Fibroblast of lung (primary cell): ENCODE data around the gene SCML2. TPM values are rescaled to one million over a fixed set of nuclear protein-coding genes. Genes with fewer than 3 reads are reported as not detected.
"Not testable (repeated sequence)": the region's sequence is repeated elsewhere in the genome, so short reads cannot be mapped to it uniquely, and the experiment has no call there.

Source experiments
- DNase-seq, 2 donors: peaks; one replicate each; pipeline versions ENCODE4 v3.0.0 to v3.0.0-alpha.2; 2010; ENCODE audit warnings: low read depth in 2 of 2
- H2AFZ ChIP-seq: 2 replicates; pipeline ENCODE4 v1.5.1; 2012; ENCODE audit warnings: low read length, control low read depth, inconsistent platforms
- H3K27ac ChIP-seq: 2 replicates; pipeline ENCODE4 v1.5.1; 2011; ENCODE audit warnings: low read length, control low read depth; ENCODE audit not compliant: insufficient read depth
- H3K27me3 ChIP-seq: 2 replicates; pipeline ENCODE4 v1.5.1; 2011; ENCODE audit warnings: mild to moderate bottlenecking, low read length; ENCODE audit not compliant: control insufficient read depth, insufficient read depth
- H3K36me3 ChIP-seq: 2 replicates; pipeline ENCODE4 v1.5.1; 2011; ENCODE audit warnings: low read length; ENCODE audit not compliant: control insufficient read depth, insufficient read depth
- H3K4me1 ChIP-seq: 2 replicates; pipeline ENCODE4 v1.5.1; 2011; ENCODE audit warnings: low read length; ENCODE audit not compliant: control insufficient read depth, insufficient read depth; ENCODE audit errors: extremely low read depth
- H3K4me2 ChIP-seq: 2 replicates; pipeline ENCODE4 v1.5.1; 2011; ENCODE audit warnings: low read length, control low read depth; ENCODE audit not compliant: insufficient read depth; ENCODE audit errors: extremely low read depth
- H3K4me3 ChIP-seq, 4 experiments: fragments of 200-600 bp in 1 of 4; sonication (generic) in 1 of 4; replicated peaks in 1 of 4; 2 replicates each; pipeline ENCODE4 v1.5.1; 2011 to 2016; ENCODE audit warnings: low read length in 4 of 4, low read depth in 3 of 4, mild to moderate bottlenecking in 3 of 4, control low read depth in 2 of 4, inconsistent platforms in 1 of 4, mixed read lengths in 1 of 4; ENCODE audit not compliant: insufficient read depth in 1 of 4; ENCODE audit errors: control extremely low read depth in 1 of 4
- H3K79me2 ChIP-seq: 2 replicates; pipeline ENCODE4 v1.5.1; 2012; ENCODE audit warnings: mild to moderate bottlenecking, low read length, inconsistent platforms; ENCODE audit not compliant: control insufficient read depth, insufficient read depth
- H3K9ac ChIP-seq: 2 replicates; pipeline ENCODE4 v1.5.1; 2011; ENCODE audit warnings: mild to moderate bottlenecking, low read length, control low read depth; ENCODE audit not compliant: insufficient read depth
- H3K9me3 ChIP-seq: 2 replicates; pipeline ENCODE4 v1.5.1; 2012; ENCODE audit warnings: low read depth, low read length; ENCODE audit not compliant: control insufficient read depth, insufficient read depth
- H4K20me1 ChIP-seq: 2 replicates; pipeline ENCODE4 v1.5.1; 2011; ENCODE audit warnings: low read length; ENCODE audit not compliant: control insufficient read depth, insufficient read depth; ENCODE audit errors: extremely low read depth
- EZH2 ChIP-seq: IDR thresholded peaks from 2 replicates; pipeline ENCODE4 v1.5.1; 2012; ENCODE audit warnings: low read length, control low read depth, mild to moderate bottlenecking; ENCODE audit errors: missing control alignments
- polyA plus RNA-seq, 2 donors: library from polyadenylated mRNA; depleted of rRNA in 1 of 2; stranded (reverse) in 1 of 2; unstranded in 1 of 2; fragments of >200 nt; gene quantifications; 2 replicates each; pipeline ENCODE4 v1.2.1, GENCODE V29; 2011 to 2012; ENCODE audit warnings: missing spikeins in 1 of 2
- total RNA-seq: library from RNA; depleted of rRNA; stranded (reverse); fragments of >200 nt; gene quantifications from 2 replicates; pipeline ENCODE4 v1.2.1, GENCODE V29; 2014
- TF ChIP-seq, protein P1 (sequence below), 2 donors: IDR thresholded peaks in 1 of 2; conservative IDR thresholded peaks in 1 of 2; 1 replicate in 1 of 2; 2 replicates in 1 of 2; pipeline ENCODE4 v1.5.1; 2011 to 2012; ENCODE audit warnings: low read length in 2 of 2, control low read depth in 1 of 2, inconsistent platforms in 1 of 2, low read depth in 1 of 2, mild to moderate bottlenecking in 1 of 2

SCML2 gene
- total and polyA plus RNA-seq, 2 donors (not counting 1 experiment from before 2014, with no cell fraction given) = 1.7 to 1.8 TPM

- DNase-seq = peak; percentile 46 to 71
- Histone ChIP-seq H2AFZ (no peak overlapping the region), H4K20me1 (no peaks in the 10 kb centered on the region)
These were observed 36.6 kb upstream of the SCML2 start for GRCh38 chrX:18390941-18391538.

GRCh38 chrX:18389966-18390365, 35.5 kb upstream of the SCML2 start:
- no peak for TF ChIP-seq EZH2
- TF ChIP-seq, protein P1, sequence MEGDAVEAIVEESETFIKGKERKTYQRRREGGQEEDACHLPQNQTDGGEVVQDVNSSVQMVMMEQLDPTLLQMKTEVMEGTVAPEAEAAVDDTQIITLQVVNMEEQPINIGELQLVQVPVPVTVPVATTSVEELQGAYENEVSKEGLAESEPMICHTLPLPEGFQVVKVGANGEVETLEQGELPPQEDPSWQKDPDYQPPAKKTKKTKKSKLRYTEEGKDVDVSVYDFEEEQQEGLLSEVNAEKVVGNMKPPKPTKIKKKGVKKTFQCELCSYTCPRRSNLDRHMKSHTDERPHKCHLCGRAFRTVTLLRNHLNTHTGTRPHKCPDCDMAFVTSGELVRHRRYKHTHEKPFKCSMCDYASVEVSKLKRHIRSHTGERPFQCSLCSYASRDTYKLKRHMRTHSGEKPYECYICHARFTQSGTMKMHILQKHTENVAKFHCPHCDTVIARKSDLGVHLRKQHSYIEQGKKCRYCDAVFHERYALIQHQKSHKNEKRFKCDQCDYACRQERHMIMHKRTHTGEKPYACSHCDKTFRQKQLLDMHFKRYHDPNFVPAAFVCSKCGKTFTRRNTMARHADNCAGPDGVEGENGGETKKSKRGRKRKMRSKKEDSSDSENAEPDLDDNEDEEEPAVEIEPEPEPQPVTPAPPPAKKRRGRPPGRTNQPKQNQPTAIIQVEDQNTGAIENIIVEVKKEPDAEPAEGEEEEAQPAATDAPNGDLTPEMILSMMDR (conservative IDR thresholded peaks at IDR 0.05 in 1 of 2, IDR thresholded peaks at IDR 0.05 in 1 of 2; ENCODE audit: low read depth in 1 of 2, low read length in 2 of 2) = no peak
- no peak overlapping the region for H3K4me3 ChIP-seq

More at GRCh38 chrX:18390941-18391538, 36.6 kb upstream of the SCML2 start:
- H3K9ac ChIP-seq = no peak overlapping the region
- H3K36me3 ChIP-seq = no peaks in the 10 kb centered on the region
- no peaks in the 10 kb centered on the region for H3K27me3 ChIP-seq
- H3K4me1 ChIP-seq = no peaks in the 10 kb centered on the region
- H3K79me2 ChIP-seq = no peaks in the 10 kb centered on the region
- no peak overlapping the region for H3K27ac ChIP-seq
- TF ChIP-seq, protein P1 (conservative IDR thresholded peaks at IDR 0.05 in 1 of 2, IDR thresholded peaks at IDR 0.05 in 1 of 2; ENCODE audit: low read depth in 1 of 2, low read length in 2 of 2) = peak in 1 of 2 donors; percentile 51
- TF ChIP-seq EZH2 = no peak
- H3K4me2 ChIP-seq = no peak overlapping the region
- no peaks in the 10 kb centered on the region for H3K9me3 ChIP-seq
- no peak overlapping the region for H3K4me3 ChIP-seq

DNA sequence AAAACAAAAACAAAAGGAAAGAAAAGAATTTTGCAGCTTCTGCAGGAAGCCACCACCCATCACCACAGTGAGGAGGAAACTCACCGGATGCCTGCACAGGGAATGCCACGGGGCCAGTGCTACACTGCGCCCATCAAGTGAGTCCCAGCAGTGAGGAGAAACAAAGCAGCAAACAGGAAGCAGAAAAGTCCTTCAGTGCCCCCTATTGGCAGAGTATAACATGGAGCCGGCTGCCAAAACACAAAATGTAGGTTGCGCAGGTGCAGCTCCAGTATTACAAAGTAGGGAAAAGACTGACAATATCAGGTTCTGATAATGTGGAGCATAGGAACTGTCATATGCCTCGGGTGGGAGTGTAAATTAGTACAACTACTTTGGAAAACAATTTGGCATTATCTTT, 23.3 kb upstream of the SCML2 start:
- Histone ChIP-seq H3K36me3 (no peaks in the 10 kb centered on the region), H3K4me3 (no peak overlapping the region), H3K9ac (no peak overlapping the region), H2AFZ (no peak overlapping the region), H3K4me2 (no peak overlapping the region), H4K20me1 (no peaks in the 10 kb centered on the region), H3K27ac (no peak overlapping the region), H3K79me2 (no peaks in the 10 kb centered on the region), H3K27me3 (no peaks in the 10 kb centered on the region), H3K9me3 (no peaks in the 10 kb centered on the region), H3K4me1 (no peaks in the 10 kb centered on the region)
- DNase-seq = peak in 1 of 2 donors; percentile 36
- TF ChIP-seq, protein P1 (conservative IDR thresholded peaks at IDR 0.05 in 1 of 2, IDR thresholded peaks at IDR 0.05 in 1 of 2; ENCODE audit: low read depth in 1 of 2, low read length in 2 of 2) = peak; percentile 42 to 61
- TF ChIP-seq EZH2 = no peak

More at GRCh38 chrX:18389966-18390365, 35.5 kb upstream of the SCML2 start:
- Histone ChIP-seq H4K20me1 (no peaks in the 10 kb centered on the region), H2AFZ (no peak overlapping the region), H3K9ac (no peak overlapping the region), H3K36me3 (no peaks in the 10 kb centered on the region), H3K9me3 (no peaks in the 10 kb centered on the region), H3K27me3 (no peaks in the 10 kb centered on the region), H3K4me1 (no peaks in the 10 kb centered on the region), H3K4me2 (no peak overlapping the region), H3K79me2 (no peaks in the 10 kb centered on the region), H3K27ac (no peak overlapping the region)
- no peak for DNase-seq

GRCh38 chrX:18375131-18375805, 20.8 kb upstream of the SCML2 start:
- H3K4me1 ChIP-seq, H3K27me3 ChIP-seq, DNase-seq, H3K36me3 ChIP-seq, H3K79me2 ChIP-seq, H4K20me1 ChIP-seq, H2AFZ ChIP-seq, H3K4me3 ChIP-seq, H3K4me2 ChIP-seq, H3K27ac ChIP-seq, H3K9ac ChIP-seq, H3K9me3 ChIP-seq: not testable (repeated sequence)
